ENCODE measurements around the gene NOS1AP.
A peak's percentile ranks its signal among the peaks of the same experiment; 100 is the strongest.

Gene NOS1AP

DNA sequence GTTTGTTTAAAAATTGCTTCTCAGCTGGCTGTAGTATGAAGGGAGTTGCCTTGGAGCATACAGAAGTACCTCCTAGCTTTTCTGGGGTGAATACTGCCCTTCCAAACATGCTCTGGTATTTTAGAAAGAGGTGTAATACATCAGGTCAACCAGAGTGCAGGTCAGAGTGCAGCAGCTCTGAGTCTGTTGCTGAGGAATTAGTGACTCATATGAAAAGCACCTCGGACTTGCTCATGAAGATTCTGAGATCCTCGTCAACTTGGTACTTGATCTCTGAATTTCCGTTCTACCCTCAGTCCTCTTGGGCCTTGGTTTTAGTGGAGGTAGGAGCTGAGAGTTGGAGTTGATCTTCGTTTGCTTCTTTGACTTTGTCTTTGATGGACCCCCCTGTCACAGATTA lies 67.3 kb downstream of the NOS1AP start:
- H3K4me3 ChIP-seq (ENCODE audit: low read depth, low read length): no peak overlapping the region
- in situ Hi-C loops (cut with HindIII; ENCODE audit: low sequenced_read_pairs): no loop called here
- peak; percentile 36 for DNase-seq (ENCODE audit: low read depth)
- TF ChIP-seq CTCF (IDR thresholded peaks at IDR 0.05; ENCODE audit: low read depth, low read length, missing control alignments): no peak

DNA sequence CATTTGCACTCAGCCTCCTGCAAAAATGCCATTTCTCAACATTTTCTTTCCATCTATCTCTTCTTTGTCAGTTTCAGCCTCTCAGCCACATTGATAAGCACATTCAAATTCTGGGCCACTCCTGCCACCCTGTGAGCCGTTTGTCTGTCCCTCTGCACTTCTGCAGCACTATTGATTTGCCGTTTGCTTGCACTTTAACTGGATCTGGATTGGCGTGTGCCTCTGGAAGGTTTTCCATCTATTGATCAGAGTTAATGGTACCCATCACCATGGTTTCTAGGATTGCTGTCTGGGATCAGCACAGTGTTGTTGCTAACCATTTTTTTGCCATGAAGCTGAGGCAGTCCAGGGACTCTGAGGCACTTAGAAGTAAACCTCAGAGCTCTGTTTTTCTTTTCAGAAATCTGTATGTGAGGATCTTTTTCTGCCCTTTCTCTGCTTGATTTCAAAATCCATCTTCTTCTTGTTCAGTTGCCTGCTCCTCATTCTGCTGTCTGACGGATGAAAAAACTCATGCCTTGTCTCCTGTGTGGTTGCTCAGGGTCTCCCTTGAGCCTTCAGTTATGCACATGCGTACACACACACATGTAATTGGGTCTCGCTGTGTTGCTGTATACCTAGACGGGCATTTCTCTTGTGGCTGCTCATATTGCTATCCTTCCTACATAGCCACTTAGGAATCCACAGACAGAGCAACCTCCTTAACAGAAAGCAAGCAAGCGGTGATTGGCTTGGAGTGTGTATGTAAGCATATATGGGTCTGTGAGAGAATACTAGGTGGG lies 67.9 kb downstream of the NOS1AP start:
- no peak for DNase-seq (ENCODE audit: low read depth)
- in situ Hi-C loops (cut with HindIII; ENCODE audit: low sequenced_read_pairs): no loop called here
- H3K4me3 ChIP-seq (ENCODE audit: low read depth, low read length): no peak overlapping the region
- TF ChIP-seq CTCF (IDR thresholded peaks at IDR 0.05; ENCODE audit: low read depth, low read length, missing control alignments): no peak

- in situ Hi-C loops (cut with HindIII; ENCODE audit: low sequenced_read_pairs): no loop called here
- H3K4me3 ChIP-seq (ENCODE audit: low read depth, low read length): no peak overlapping the region
- no peak for TF ChIP-seq CTCF (IDR thresholded peaks at IDR 0.05; ENCODE audit: low read depth, low read length, missing control alignments)
- DNase-seq (ENCODE audit: low read depth): no peak
Measured at GRCh38 chr1:162138112-162138511, 68.6 kb downstream of the NOS1AP start.

DNA sequence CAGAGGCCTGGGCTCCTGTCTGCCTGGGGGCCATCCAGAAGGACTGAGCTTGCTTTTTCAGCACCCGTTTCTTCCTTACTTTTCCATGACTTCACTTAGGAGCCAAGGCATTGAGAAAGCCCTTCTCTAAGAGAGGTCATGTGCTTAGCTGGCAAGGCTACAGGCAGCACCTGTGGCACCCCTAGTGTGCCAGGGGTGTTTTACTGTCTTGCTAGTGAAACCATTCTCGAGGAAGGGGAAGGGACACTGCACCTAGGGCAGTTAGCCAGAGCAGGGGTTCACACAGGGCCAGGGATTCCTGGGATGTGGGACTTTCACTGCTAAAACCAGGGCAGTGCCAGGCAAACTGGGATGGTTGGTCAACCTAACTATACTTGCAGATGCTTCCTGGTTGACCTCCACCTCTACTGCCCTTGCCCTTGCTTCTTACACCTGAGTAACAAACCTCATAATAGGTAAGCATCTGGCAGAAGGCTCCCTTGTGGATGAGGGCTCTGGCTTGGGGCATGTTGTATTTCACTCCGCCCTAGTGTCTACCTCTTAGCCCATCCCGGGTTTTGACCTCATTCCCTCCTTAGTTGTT lies 69.2 kb downstream of the NOS1AP start:
- in situ Hi-C loops (cut with HindIII; ENCODE audit: low sequenced_read_pairs): no loop called here
- H3K4me3 ChIP-seq (ENCODE audit: low read depth, low read length): no peak overlapping the region
- no peak for DNase-seq (ENCODE audit: low read depth)
- TF ChIP-seq CTCF (IDR thresholded peaks at IDR 0.05; ENCODE audit: low read depth, low read length, missing control alignments): no peak

- no peak for TF ChIP-seq CTCF (IDR thresholded peaks at IDR 0.05; ENCODE audit: low read depth, low read length, missing control alignments)
- in situ Hi-C loops (cut with HindIII; ENCODE audit: low sequenced_read_pairs): no loop called here
- DNase-seq (ENCODE audit: low read depth): no peak
- no peak overlapping the region for H3K4me3 ChIP-seq (ENCODE audit: low read depth, low read length)
Measured at GRCh38 chr1:162139211-162139610, 69.7 kb downstream of the NOS1AP start.

- no peak overlapping the region for H3K4me3 ChIP-seq (ENCODE audit: low read depth, low read length)
- in situ Hi-C loops (cut with HindIII; ENCODE audit: low sequenced_read_pairs): no loop called here
- DNase-seq (ENCODE audit: low read depth): peak; percentile 15
- no peak for TF ChIP-seq CTCF (IDR thresholded peaks at IDR 0.05; ENCODE audit: low read depth, low read length, missing control alignments)
Measured at GRCh38 chr1:162141281-162142054, 72.0 kb downstream of the NOS1AP start.

All from astrocyte of the cerebellum (primary cell).